GM21528 (cell line): ENCODE measurements around the gene RET.

Source experiments
- ATAC-seq: cut with Tn5 transposase; IDR thresholded peaks from one replicate; pipeline ENCODE4 v1.9.1; 2021; ENCODE audit warnings: mild to moderate bottlenecking, moderate library complexity; ENCODE audit not compliant: unreplicated experiment, low FRiP score

Gene RET

DNA sequence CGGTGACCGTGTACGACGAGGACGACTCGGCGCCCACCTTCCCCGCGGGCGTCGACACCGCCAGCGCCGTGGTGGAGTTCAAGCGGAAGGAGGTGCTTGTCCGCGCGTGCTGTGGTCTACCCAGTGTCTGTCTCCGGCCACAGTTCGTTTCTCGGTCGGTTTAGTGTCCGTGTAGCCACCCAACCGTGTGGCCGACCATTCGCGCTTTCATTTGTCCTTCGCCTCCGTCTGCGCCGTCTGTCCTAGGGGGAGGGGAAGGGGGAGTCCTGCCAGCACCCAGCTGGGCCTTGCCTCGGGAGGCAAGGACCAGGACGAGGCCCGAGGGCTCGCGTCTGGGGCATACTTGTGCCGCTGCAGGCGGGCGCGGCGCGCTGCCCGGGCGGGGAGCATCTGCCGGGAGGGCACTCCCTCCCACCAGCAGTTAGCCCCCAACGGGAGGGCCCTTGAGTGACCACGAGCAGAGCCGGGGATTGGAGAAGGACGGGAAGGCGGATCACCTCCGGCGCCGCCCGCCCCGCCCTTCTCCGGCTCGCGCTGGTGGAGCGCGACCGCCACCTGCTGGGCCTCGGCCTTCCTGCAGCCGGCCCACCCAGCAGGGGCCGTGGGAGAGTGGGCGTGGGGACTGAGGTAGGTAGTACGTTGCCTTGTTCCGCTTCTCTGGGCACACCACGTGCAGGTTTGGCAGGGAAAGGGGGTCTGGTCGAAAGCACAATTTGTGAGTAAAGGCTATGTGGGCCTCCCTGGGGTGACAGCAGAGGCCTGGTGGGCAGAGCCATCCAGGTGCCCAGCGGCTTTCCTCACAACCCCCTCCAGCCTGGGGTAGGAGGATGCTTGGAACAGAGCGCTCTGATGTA lies 28.5 kb downstream of the RET start:
- ATAC-seq: peak; percentile 78

DNA sequence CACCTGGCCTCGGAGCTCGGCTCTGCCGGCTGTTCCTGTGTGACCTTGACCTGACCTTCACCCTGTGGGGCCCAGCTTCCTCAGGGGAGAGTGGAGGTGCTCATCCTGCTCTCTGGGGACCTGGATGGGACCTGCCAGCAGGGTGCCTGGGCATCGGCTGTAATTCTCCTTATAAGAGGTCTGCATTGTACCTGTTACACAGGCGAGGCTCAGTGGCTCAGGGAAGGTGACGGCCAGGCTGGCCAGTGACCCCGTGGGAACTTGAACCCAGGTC lies 29.0 kb downstream of the RET start:
- no peak for ATAC-seq

DNA sequence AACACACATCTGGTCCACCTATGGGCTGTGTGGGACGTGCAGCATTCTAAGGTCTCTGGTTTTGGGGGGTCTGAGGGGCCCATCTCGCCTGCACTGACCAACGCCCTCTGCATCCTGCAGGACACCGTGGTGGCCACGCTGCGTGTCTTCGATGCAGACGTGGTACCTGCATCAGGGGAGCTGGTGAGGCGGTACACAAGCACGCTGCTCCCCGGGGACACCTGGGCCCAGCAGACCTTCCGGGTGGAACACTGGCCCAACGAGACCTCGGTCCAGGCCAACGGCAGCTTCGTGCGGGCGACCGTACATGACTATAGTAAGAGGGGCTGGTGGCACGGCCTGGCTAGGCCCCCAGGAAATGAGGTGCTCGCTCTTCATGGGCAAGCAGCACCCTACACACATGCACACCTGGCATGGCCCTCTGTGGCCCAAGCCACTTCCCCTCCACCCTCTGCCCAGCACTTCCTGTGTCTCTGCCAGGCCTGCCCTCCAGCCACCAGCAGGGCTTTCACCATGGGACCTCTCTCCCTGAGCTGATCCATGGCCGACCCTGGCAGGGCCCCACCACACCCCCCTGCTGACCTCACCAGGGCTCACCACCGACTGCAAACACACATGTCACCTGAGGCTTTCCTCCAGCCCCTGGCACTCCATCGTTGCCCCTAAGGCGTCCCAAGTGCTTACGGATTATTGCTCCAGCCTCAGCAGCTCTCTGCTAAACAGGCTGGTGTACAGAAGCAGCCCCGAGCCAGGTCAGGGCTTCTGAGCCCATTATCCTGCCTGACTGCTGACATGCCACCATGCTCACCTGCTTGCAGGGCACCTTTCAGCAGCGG lies 29.6 kb downstream of the RET start:
- ATAC-seq: no peak

DNA sequence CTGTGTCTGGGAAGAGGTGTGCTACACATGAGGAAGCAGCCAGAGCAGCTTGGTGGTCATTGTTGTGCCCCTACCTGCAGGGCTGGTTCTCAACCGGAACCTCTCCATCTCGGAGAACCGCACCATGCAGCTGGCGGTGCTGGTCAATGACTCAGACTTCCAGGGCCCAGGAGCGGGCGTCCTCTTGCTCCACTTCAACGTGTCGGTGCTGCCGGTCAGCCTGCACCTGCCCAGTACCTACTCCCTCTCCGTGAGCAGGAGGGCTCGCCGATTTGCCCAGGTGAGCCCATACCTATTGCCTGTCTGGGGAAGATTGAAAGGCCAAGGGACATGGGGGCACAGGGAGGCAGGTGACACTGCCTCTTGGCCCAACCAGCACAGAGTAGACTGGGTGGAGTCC lies 32.1 kb downstream of the RET start:
- ATAC-seq: no peak

DNA sequence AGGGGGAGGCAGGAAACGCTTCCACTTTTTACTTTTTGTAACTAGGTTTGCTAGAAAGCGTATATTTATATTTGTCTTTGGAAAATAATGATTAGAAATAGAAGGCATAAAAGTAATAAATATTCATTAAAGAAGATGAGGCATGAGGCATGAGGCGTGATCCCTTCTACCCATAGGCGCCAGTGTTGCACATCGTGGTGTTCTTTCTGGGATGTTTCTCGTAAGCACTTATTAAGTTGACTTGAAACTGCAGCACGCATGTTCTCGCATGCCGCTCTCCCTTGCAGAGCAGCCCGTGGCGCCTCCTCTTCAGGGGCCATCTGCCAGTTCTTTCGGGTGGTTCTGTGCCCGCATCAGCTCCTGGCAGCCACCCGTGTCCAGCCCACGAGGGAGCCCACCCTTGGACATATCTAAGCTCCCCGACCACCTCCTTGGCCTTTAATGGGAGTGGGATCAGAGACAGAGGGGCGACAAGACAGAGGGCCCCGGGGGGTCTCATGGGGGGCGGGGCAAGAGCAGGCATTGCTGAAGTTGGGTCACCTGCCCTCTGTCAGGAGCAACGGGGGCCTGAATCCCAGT lies 32.9 kb downstream of the RET start:
- ATAC-seq: no peak

DNA sequence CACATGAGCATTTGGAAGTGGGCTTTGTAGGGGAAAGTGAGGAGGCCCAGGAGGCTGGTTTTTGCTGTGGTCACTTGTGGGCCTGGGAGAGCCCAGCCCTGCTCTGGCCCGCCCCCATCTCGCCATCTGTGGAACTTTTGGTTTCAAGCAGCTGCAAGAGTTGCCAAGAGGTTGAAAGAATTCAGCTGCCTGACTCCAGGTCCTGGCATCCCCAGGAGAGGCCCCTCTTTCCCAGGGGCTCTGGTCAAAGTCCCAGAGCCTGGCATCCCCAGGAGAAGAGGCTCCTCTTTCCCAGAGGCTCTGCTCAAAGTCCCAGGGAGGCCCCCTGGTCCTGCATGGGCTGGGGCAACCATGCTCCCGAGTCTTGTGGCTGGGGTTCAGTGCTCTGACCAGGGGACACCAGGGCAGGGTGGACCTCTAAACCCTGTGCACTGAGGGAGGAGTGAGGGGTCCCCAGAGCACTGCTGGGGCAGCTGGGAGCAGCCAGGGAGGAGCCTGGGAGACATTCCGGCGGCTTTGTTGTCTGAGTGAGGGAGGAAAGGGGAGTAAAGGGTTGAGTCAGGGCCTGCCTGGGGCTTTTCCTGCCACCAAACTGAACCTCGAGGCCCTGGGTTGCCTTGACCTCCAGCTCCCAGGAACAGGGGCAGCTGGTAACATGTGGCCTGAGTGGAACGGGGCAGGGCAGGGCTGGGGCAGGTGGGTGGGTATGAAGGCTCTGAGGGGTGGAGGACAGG lies 33.6 kb downstream of the RET start:
- no peak for ATAC-seq

DNA sequence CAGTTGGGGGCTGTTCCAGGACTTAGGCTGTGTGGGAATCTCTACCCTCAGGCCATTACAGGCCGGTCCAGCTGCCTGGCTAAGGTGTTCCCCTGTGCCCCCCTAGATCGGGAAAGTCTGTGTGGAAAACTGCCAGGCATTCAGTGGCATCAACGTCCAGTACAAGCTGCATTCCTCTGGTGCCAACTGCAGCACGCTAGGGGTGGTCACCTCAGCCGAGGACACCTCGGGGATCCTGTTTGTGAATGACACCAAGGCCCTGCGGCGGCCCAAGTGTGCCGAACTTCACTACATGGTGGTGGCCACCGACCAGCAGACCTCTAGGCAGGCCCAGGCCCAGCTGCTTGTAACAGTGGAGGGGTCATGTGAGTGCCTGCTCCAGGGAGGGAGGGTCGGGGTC lies 34.2 kb downstream of the RET start:
- ATAC-seq: no peak

DNA sequence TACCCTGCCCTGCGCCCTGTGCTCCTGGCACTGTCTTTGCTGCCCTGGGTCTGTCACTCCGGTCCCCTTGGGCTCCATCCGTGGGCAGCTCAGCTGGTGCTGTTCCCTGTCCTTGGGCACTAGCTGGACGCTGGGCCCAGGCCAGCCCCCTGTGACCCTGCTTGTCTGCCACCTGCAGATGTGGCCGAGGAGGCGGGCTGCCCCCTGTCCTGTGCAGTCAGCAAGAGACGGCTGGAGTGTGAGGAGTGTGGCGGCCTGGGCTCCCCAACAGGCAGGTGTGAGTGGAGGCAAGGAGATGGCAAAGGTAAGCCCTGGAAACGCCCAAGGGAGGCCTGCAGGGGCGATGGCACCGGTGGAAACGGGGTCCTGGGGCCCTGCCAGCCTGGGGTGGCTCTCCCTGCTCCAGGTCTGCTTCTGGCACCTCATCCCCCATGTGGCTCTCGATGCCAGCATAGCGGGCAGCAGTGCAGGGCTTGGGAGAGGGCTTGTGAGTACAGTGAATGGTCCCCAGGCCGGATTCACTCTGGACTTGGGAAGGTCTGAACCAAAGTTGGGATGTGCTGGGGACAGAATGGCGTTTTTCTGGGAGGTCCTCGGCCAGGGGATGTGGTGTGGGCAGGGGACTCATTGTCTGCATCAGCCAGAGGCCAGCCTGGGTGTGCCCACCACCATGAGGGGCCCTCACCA lies 35.2 kb downstream of the RET start:
- no peak for ATAC-seq

DNA sequence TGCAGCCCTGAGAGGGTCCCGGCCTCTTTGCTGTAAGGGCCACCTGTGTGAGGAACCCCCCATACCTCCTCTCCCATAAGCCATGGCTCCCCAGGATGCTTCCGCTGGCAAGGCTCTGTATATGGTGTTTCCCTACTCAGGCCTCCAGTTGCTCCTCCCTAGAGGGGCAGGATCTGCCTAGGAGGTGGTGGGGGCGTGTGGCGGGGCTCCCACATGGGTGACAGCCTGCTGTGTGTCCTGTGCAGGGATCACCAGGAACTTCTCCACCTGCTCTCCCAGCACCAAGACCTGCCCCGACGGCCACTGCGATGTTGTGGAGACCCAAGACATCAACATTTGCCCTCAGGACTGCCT lies 35.7 kb downstream of the RET start:
- no peak for ATAC-seq

DNA sequence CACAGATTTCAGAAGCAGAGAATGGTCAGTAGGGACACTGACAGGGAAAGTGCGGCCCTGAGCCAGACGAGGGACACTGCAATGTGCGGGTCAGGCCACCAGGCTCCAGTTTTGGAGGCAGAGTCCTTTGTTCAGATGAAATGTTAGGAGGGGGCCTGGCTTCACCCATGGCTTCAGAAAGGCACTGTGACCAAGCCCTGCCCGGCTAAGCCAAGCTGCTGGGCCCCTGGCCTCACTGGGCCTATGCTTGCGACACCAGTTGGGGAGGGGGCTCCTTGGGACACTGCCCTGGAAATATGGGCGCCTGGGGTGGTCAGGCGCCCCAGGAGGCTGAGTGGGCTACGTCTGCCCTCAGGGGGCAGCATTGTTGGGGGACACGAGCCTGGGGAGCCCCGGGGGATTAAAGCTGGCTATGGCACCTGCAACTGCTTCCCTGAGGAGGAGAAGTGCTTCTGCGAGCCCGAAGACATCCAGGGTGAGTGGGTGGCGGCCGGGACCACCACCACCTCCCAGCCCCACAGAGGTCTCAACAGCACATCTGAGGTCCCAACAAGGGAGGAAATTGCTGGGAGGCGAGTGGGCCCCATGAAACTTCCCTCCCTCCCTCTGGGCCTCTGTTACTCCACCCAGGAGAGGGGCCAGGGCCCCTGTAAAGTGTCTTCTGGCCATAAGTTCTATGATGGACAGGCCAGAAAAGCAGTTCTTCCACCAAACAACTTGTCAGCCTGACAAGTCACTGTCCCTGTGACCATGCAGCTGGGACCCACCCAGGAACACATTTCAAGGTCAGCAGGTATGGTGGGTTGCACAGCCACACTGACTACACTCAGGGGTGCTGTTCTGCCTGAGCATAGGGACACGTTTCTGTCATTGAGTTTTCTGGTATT lies 36.6 kb downstream of the RET start:
- no peak for ATAC-seq

DNA sequence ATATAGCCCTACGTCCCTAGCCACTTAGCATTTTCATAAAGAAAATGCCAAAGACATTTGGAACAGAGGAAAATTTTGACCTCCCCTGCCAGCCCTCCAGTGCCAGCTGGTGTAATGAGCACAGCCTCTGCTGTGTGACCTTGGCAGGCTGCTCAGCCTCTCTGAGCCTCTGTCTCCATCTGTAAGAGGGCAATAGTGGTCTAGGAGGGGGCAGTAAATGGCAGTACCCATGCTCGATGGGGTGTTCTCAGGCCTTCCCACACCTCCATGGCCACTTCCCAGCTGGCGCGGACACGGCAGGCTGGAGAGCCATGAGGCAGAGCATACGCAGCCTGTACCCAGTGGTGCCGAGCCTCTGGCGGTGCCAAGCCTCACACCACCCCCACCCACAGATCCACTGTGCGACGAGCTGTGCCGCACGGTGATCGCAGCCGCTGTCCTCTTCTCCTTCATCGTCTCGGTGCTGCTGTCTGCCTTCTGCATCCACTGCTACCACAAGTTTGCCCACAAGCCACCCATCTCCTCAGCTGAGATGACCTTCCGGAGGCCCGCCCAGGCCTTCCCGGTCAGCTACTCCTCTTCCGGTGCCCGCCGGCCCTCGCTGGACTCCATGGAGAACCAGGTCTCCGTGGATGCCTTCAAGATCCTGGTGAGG lies 37.3 kb downstream of the RET start:
- ATAC-seq: no peak

DNA sequence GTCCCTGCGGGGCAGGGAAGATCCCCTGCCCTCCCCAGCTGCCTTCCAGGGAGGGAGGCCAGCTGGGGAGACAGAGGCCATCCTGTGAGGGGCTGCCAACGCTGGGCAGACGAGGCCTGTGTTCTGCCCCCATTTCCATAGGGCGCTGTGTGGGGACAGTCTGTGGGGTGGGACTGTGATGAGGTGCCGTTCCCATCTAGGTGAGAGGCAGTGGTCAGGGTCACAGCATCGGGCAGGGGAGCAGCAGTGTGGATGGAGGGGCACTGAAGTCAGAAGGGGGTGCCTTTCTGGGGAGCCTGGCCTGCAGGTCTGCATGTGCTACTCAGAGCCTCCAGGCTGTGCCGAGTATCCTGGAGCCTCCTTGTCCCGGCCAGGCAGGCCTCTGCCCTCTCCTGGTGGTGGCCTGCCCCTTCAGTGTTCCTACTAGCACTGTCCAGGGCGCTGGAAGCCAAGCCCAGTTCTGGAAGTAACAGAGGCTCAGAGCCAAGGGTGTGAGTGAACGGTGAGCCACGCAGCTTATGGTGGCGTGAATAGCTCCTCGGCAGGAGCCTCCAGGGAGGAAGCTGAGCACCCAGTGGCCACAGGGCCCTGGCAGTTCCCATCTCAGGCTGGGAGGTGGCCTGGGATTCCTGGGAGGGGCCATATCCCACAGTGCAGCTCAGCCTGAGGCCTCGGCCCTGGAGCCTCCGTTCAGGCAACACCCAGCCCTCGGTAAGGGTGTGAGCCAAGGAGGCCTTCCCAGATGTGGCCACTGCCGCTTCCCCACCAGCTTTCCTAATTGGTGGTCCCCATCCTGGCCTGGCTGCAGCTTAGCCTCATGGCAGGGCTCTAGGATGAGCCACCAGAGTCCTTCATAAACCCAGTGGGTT lies 38.1 kb downstream of the RET start:
- no peak for ATAC-seq

DNA sequence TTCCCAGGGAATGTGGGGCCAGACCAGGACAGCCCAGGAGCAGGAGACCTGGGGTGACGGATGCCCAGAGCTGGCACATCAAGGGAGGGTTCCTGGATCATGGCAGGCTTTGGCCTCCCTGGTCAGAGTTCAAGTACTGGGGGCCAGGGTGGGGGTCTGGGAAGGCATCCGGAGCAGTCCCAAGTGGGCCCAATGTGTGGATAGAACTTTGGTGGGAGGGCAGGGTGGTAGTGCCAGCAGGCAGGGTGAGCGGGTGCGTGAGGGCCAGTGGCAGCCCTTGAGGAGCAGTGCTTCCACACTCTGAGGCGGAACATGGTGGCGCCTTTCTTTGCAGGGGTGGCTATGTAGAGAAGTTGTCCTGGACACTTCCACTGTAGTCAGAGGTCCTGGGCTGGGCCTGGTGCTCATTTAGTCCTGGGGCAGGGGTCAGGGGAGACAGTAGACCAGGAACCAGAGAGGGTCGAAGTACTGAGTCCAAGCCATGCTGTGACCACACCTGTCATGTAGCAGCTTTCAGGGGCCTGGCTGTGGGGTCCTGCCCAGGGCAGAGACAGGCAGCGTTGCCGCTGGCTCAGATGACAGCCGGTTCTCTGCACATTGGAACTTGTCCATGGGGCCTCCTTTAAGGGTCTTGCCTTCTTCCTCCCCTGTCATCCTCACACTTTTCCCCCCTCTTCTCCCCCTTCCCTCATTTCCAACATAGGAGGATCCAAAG lies 39.2 kb downstream of the RET start:
- ATAC-seq: no peak

DNA sequence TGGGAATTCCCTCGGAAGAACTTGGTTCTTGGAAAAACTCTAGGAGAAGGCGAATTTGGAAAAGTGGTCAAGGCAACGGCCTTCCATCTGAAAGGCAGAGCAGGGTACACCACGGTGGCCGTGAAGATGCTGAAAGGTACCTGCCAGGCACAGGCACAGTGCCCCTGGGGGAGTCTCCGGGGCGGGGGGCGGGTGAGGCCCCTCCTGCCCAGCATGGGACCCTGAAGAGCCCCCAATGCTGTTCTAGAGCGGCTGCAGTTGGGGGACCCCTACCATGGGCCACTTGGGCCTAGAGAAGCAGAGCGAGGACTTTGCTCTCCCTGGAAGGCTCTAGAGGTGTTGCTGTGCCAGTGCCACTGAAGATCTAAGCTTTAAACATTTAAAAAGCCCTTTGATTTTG lies 39.7 kb downstream of the RET start:
- ATAC-seq: no peak

DNA sequence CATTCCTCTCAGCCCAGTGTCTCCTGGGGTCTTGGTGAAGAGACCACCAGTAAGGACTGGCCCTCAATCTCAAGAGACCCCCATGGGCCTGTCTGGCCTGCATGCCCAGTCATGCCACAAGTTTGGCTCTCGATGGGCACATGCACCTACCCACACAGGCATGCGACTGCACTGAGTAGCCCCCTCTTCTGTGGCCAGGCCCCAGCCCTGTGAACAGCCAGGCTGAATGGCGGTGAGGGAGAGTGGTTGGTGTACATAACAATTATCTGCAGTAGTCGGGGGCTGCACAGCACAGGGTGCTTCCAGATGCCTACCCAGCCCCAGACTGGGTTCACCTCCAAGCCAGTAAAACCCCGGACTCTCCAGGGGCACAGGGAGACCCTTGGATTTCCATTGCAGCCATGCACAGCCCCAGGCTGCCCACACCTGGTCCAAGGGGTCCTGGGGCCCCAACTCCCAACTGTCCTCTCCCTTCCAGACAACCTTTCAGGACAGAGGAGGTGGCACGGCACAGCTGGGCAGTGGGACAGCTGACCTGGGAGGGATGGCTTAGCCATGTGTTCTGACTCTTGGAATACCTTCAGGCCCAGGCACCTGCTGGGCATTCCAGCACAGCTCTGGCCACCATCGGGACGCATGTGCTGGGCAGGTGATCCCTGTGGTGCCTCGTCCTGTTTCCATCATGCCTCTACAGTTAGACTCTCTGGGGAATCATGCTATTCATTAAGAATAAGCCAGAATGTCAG lies 40.3 kb downstream of the RET start:
- ATAC-seq: no peak

DNA sequence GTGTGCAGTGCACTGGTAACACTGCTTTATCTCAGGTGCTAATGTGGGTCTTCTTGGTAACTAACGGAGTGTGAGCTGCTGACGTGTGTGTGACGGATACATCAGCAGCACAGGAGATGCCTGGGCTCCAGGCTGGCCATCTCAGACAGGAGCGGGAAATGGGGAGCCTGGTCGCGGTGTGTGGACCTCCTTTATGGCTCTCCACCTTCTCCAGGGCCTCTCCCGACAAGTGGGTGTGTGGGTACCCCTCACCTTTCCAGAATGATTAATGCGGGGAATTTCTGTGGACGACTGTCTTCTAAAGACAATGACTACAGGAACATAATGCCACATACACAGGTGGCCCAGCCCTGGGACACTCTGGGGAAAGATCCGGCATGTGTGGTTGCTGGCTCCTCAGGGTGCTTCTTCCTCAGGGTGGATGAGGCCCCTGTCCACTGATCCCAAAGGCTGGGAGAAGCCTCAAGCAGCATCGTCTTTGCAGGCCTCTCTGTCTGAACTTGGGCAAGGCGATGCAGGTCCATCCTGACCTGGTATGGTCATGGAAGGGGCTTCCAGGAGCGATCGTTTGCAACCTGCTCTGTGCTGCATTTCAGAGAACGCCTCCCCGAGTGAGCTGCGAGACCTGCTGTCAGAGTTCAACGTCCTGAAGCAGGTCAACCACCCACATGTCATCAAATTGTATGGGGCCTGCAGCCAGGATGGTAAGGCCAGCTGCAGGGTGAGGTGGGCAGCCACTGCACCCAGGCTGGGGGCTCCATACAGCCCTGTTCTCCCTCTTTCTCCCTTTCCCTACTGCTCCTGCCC lies 41.1 kb downstream of the RET start:
- no peak for ATAC-seq
